ENCODE measurements around the gene LOXL1. TPM values are rescaled to one million over a fixed set of nuclear protein-coding genes. Genes with fewer than 3 reads are reported as not detected.
A peak's percentile ranks its signal among the peaks of the same experiment; 100 is the strongest.

The LOXL1 gene
- polyA plus RNA-seq, 1 of the 3 experiments (the other 2 are of a cell fraction) = 50.3 TPM

DNA sequence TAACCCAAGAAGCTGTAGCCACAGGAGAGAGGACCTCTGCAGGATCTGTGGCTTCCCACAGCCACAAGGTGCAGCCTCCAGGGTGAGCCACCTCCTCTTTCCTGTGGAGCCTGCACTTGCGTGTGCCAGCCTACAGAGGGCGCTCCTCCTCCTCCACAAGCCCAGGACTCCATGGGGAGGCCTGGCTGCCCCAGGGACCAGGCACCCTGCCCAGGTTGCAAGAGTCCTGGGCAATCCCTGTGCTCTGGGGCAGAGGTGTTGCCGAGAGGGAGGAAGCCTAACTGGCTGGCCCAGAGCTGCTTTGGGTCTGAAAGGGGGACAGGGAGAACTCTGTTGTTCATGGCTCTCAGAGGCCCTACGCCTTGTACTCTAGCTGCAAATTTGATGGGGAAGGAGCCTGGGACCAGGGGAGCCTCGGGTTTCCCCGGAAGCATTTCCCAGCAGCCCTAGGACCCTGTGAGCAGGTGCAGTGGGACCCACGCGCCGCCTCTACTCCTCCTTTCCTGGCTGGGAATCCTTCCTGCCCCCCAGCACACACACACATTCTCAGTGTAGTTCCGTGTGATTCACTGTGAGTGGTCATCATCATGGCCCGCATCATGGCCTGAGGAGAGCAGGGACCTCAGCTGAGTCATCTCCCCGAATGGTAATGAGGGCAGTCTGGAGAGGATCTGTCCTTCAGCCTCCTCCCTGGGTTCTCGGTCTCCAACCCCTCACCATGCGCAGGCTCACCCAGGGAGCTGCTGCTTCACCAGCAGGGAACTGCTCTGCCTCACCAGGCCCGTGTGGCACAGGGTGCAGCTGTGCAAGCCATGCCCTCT is 28.6 kb upstream of the LOXL1 start:
- H3F3A ChIP-seq (replicated peaks; ENCODE audit: insufficient read depth) = peaks cover 4% of the 10 kb centered on the region
- CTCF ChIA-PET = interaction anchor here (0.6 to 7.0 kb wide), 19 partner anchors 10 to 200 kb away, joined by 3 to 93 read pairs (median 3); partner anchors contain the start of gene TBC1D21

More for the DNA sequence above, 28.6 kb upstream of the LOXL1 start:
- POLR2A ChIA-PET = no interaction called here
- Histone ChIP-seq H3K79me2 (ENCODE audit: insufficient read depth) (no peaks in the 10 kb centered on the region), H4K20me1 (ENCODE audit: insufficient read depth) (no peaks in the 10 kb centered on the region), H3K4me2 (peak overlapping the region; percentile 55), H3K4me1 (ENCODE audit: control insufficient read depth in 1 of 2, insufficient read depth in 2 of 2, low read depth in 1 of 2, low read length in 1 of 2) (peaks cover 19 to 28% of the 10 kb centered on the region in 2 experiments; a peak in 3 of 4 replicates), H3K9me3 (no peaks in the 10 kb centered on the region), H3K27me3 (ENCODE audit: insufficient read depth) (no peaks in the 10 kb centered on the region), H3K9me2 (no peaks in the 10 kb centered on the region), H3K9ac (peak overlapping the region; percentile 22; the same call in 1 of the 2 replicates), H2AFZ (ENCODE audit: low read depth) (no peak overlapping the region), H3K27ac (ENCODE audit: low read depth in 2 of 2, low read length in 1 of 2) (peak overlapping the region; percentile 12 to 80; a peak in 3 of 4 replicates), H3K36me3 (replicated peaks in 1 of 2; ENCODE audit: control insufficient read depth in 1 of 2, insufficient read depth in 2 of 2, low read length in 1 of 2) (no peaks in the 10 kb centered on the region), H3K4me3 (ENCODE audit: low read depth in 2 of 2, low read length in 1 of 2) (no peak overlapping the region)
- TF ChIP-seq TEAD4 (IDR thresholded peaks at IDR 0.05; ENCODE audit: borderline replicate concordance, insufficient read depth) (no peak; the same call in 1 of the 2 replicates), FOSL2 (IDR thresholded peaks at IDR 0.05; ENCODE audit: borderline replicate concordance, low read depth) (peak; percentile 93), ELF1 (IDR thresholded peaks at IDR 0.05) (0 out of 2 replicates have a peak, but pooled peaks have one; percentile 18), POLR2AphosphoS5 (IDR thresholded peaks at IDR 0.05; ENCODE audit: low read depth, low read length) (peak; percentile 65; the same call in 1 of the 2 replicates), TCF12 (IDR thresholded peaks at IDR 0.05) (peak; percentile 83), CHD2 (IDR thresholded peaks at IDR 0.05; ENCODE audit: low read length, partially characterized antibody) (no peak), RAD21 (IDR thresholded peaks at IDR 0.05; ENCODE audit: low read length) (peak; percentile 63), YY1 (IDR thresholded peaks at IDR 0.05; ENCODE audit: low read depth) (no peak), SMC3 (IDR thresholded peaks at IDR 0.05; ENCODE audit: low read depth, low read length) (peak; percentile 44), PBX3 (IDR thresholded peaks at IDR 0.05) (peak; percentile 63), USF1 (IDR thresholded peaks at IDR 0.05; ENCODE audit: borderline replicate concordance, low read depth) (no peak), NFIC (IDR thresholded peaks at IDR 0.05; ENCODE audit: borderline replicate concordance) (peak; percentile 58), RXRA (IDR thresholded peaks at IDR 0.05; ENCODE audit: borderline replicate concordance, low read depth) (no peak), NRF1 (IDR thresholded peaks at IDR 0.05; ENCODE audit: low read depth, low read length) (0 out of 2 replicates have a peak, but pooled peaks have one; percentile 11)
- TF ChIP-seq, protein P1, sequence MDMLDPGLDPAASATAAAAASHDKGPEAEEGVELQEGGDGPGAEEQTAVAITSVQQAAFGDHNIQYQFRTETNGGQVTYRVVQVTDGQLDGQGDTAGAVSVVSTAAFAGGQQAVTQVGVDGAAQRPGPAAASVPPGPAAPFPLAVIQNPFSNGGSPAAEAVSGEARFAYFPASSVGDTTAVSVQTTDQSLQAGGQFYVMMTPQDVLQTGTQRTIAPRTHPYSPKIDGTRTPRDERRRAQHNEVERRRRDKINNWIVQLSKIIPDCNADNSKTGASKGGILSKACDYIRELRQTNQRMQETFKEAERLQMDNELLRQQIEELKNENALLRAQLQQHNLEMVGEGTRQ (IDR thresholded peaks at IDR 0.05; ENCODE audit: borderline replicate concordance, low read depth, low read length) = no peak
- TF ChIP-seq, protein P2, sequence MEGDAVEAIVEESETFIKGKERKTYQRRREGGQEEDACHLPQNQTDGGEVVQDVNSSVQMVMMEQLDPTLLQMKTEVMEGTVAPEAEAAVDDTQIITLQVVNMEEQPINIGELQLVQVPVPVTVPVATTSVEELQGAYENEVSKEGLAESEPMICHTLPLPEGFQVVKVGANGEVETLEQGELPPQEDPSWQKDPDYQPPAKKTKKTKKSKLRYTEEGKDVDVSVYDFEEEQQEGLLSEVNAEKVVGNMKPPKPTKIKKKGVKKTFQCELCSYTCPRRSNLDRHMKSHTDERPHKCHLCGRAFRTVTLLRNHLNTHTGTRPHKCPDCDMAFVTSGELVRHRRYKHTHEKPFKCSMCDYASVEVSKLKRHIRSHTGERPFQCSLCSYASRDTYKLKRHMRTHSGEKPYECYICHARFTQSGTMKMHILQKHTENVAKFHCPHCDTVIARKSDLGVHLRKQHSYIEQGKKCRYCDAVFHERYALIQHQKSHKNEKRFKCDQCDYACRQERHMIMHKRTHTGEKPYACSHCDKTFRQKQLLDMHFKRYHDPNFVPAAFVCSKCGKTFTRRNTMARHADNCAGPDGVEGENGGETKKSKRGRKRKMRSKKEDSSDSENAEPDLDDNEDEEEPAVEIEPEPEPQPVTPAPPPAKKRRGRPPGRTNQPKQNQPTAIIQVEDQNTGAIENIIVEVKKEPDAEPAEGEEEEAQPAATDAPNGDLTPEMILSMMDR (IDR thresholded peaks at IDR 0.05) = peak; percentile 96
- TF ChIP-seq, protein P3, sequence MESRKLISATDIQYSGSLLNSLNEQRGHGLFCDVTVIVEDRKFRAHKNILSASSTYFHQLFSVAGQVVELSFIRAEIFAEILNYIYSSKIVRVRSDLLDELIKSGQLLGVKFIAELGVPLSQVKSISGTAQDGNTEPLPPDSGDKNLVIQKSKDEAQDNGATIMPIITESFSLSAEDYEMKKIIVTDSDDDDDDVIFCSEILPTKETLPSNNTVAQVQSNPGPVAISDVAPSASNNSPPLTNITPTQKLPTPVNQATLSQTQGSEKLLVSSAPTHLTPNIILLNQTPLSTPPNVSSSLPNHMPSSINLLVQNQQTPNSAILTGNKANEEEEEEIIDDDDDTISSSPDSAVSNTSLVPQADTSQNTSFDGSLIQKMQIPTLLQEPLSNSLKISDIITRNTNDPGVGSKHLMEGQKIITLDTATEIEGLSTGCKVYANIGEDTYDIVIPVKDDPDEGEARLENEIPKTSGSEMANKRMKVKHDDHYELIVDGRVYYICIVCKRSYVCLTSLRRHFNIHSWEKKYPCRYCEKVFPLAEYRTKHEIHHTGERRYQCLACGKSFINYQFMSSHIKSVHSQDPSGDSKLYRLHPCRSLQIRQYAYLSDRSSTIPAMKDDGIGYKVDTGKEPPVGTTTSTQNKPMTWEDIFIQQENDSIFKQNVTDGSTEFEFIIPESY (IDR thresholded peaks at IDR 0.05; ENCODE audit: borderline replicate concordance, low read depth) = no peak
- TF ChIP-seq, protein P4, sequence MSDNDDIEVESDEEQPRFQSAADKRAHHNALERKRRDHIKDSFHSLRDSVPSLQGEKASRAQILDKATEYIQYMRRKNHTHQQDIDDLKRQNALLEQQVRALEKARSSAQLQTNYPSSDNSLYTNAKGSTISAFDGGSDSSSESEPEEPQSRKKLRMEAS (IDR thresholded peaks at IDR 0.05; ENCODE audit: low read depth) = peak; percentile 80
- 35% methylated on average over 9 of the region's 15 CpGs for WGBS (ENCODE audit: low lambda C conversion rate)
- peak; percentile 81 for DNase-seq
